GM12878 (cell line): ENCODE results near the gene ANKRD16. TPM values are rescaled to one million over a fixed set of nuclear protein-coding genes. Genes with fewer than 3 reads are reported as not detected.

ENCODE experiments used
- ATAC-seq: fragments of 200-7000 bp; cut with Tn5 transposase; 3 replicates; pipeline ENCODE4 v1.9.1; 2020; ENCODE audit warnings: mild to moderate bottlenecking, moderate library complexity
- BruUV-seq: library from RNA; stranded (reverse); fragments of 400-500 nt; replicated peaks from 2 replicates; lab custom pipeline; 2021; lab: Mats Ljungman, UMichigan
- CTCF ChIA-PET: fragments of 300-600 bp; sonication (Branson Sonifier 250); formaldehyde crosslinking; extraction: SDS; loops from one replicate; lab custom pipeline; 2021; ENCODE audit warnings: inconsistent platforms; lab: Yijun Ruan, JAX
- POLR2A ChIA-PET: fragments of 350-600 bp; formaldehyde crosslinking; extraction: SDS; loops from one replicate; lab custom pipeline; 2021; ENCODE audit warnings: inconsistent platforms; lab: Charles Lee
- RAD21 ChIA-PET: fragments of 300-600 bp; sonication (Branson Sonifier 250); formaldehyde crosslinking; loops from one replicate; lab custom pipeline; 2023; ENCODE audit warnings: antibody characterized with exemption; ENCODE audit not compliant: unreplicated experiment; lab: Charles Lee
- SMC1A ChIA-PET: fragments of 300-600 bp; sonication (Branson Sonifier 250); formaldehyde crosslinking; loops from one replicate; lab custom pipeline; 2023; ENCODE audit not compliant: unreplicated experiment, uncharacterized antibody; lab: Charles Lee
- DNase-seq: peaks from one replicate; pipeline ENCODE4 v3.0.0-alpha.2; 2011; ENCODE audit warnings: low read depth, low spot score
- FAIRE-seq: peaks from 3 replicates; lab custom pipeline; 2011; peaks lifted over from hg19 to GRCh38; lab: Jason Lieb, UNC
- H2AFZ ChIP-seq: 2 replicates; pipeline ENCODE4 v1.6.0; 2011; ENCODE audit warnings: low read depth, low read length, control low read depth; ENCODE audit not compliant: control insufficient read depth
- H3K27ac ChIP-seq: 2 replicates; pipeline ENCODE4 v1.5.1; 2011; ENCODE audit warnings: control low read depth; ENCODE audit not compliant: control insufficient read depth, insufficient read depth
- H3K27me3 ChIP-seq, 2 experiments: replicated peaks in 1 of 2; 2 replicates each; pipeline versions ENCODE4 v1.6.0 to v1.6.1; 2011; ENCODE audit warnings: low read length in 1 of 2; ENCODE audit not compliant: control insufficient read depth in 2 of 2, insufficient read depth in 2 of 2
- H3K36me3 ChIP-seq, 2 experiments: 2 replicates each; pipeline ENCODE4 v1.5.1; 2011; ENCODE audit warnings: low read length in 1 of 2; ENCODE audit not compliant: control insufficient read depth in 2 of 2, insufficient read depth in 2 of 2
- H3K4me1 ChIP-seq: 2 replicates; pipeline ENCODE4 v1.6.1; 2011; ENCODE audit warnings: mild to moderate bottlenecking, low read length, moderate library complexity, mixed read lengths; ENCODE audit not compliant: control insufficient read depth, insufficient read depth
- H3K4me2 ChIP-seq: 2 replicates; pipeline ENCODE4 v1.6.0; 2011; ENCODE audit warnings: control low read depth; ENCODE audit not compliant: control insufficient read depth, insufficient read depth
- H3K4me3 ChIP-seq: fragments of 200-600 bp; sonication (generic); 2 replicates; pipeline ENCODE4 v1.5.1; 2016
- H3K79me2 ChIP-seq: 2 replicates; pipeline ENCODE4 v1.6.0; 2011; ENCODE audit warnings: low read length; ENCODE audit not compliant: control insufficient read depth, insufficient read depth
- H3K9ac ChIP-seq: 2 replicates; pipeline ENCODE4 v1.8.0; 2011; ENCODE audit warnings: low read length, control low read depth, mixed read lengths; ENCODE audit not compliant: control insufficient read depth, insufficient read depth
- H3K9me3 ChIP-seq: replicated peaks from 3 replicates; pipeline ENCODE4 v1.5.1; 2011; ENCODE audit warnings: mild to moderate bottlenecking, low read length; ENCODE audit not compliant: control insufficient read depth, insufficient read depth
- H4K20me1 ChIP-seq: 2 replicates; pipeline ENCODE4 v1.6.0; 2011; ENCODE audit not compliant: control insufficient read depth, insufficient read depth
- BHLHE40 ChIP-seq, 2 experiments: fragments of 450-650 bp in 1 of 2; IDR thresholded peaks; 2 replicates each; pipeline ENCODE4 v1.6.1; 2011 to 2017; ENCODE audit warnings: low read depth in 2 of 2, borderline replicate concordance in 1 of 2, improper control_type of control experiment in 1 of 2, low read length in 1 of 2, mild to moderate bottlenecking in 1 of 2
- E2F4 ChIP-seq: IDR thresholded peaks from 2 replicates; pipeline ENCODE4 v1.6.1; 2012; ENCODE audit warnings: low read depth, low read length, improper control_type of control experiment
- IRF3 ChIP-seq: fragments of 450-650 bp; IDR thresholded peaks from 2 replicates; pipeline ENCODE4 v1.6.1; 2014; ENCODE audit warnings: mild to moderate bottlenecking
- JUNB ChIP-seq: IDR thresholded peaks from 2 replicates; pipeline ENCODE4 v1.6.1; 2016; ENCODE audit warnings: antibody characterized with exemption, mild to moderate bottlenecking
- NR2C2 ChIP-seq: IDR thresholded peaks from 2 replicates; pipeline ENCODE4 v1.6.1; 2011; ENCODE audit warnings: borderline replicate concordance, low read depth; ENCODE audit not compliant: control insufficient read depth, insufficient read length
- PAX8 ChIP-seq: fragments of 450-650 bp; IDR thresholded peaks from 2 replicates; pipeline ENCODE4 v1.6.1; 2017; ENCODE audit warnings: mild to moderate bottlenecking, moderate library complexity
- POU2F2 ChIP-seq: IDR thresholded peaks from 3 replicates; pipeline ENCODE4 v1.6.1; 2011; ENCODE audit warnings: low read depth, mild to moderate bottlenecking, low read length, borderline replicate concordance
- SMAD1 ChIP-seq: fragments of 450-650 bp; IDR thresholded peaks from 2 replicates; pipeline ENCODE4 v1.6.1; 2018; ENCODE audit warnings: mild to moderate bottlenecking, low read depth; ENCODE audit not compliant: partially characterized antibody
- SMARCA5 ChIP-seq: fragments of 450-650 bp; IDR thresholded peaks from 2 replicates; pipeline ENCODE4 v1.6.1; 2017; ENCODE audit warnings: mild to moderate bottlenecking
- SUPT20H ChIP-seq: IDR thresholded peaks from 2 replicates; pipeline ENCODE4 v1.6.1; 2011; ENCODE audit warnings: low read depth, mild to moderate bottlenecking, low read length, moderate library complexity, borderline replicate concordance; ENCODE audit not compliant: control insufficient read depth
- TCF3 ChIP-seq: IDR thresholded peaks from 2 replicates; pipeline ENCODE4 v1.6.1; 2012; ENCODE audit warnings: low read depth, mild to moderate bottlenecking, low read length, borderline replicate concordance; ENCODE audit not compliant: insufficient read depth
- ZBTB11 ChIP-seq: fragments of 450-650 bp; formaldehyde crosslinking; IDR thresholded peaks from 2 replicates; pipeline ENCODE4 v1.5.0; 2022; ENCODE audit warnings: mild to moderate bottlenecking, missing genetic modification characterization
- WGBS: methylation state at CpG from one replicate; pipeline ENCODE4 v1.1.6; 2016; ENCODE audit warnings: low lambda C conversion rate; ENCODE audit not compliant: insufficient replicate concordance, insufficient coverage; ENCODE audit errors: missing lambda C conversion rate; 5-methylcytosine and 5-hydroxymethylcytosine counted together
- in situ Hi-C: fragments of 300-500 bp; cut with MboI; formaldehyde crosslinking; loops from 9 replicates; pipeline ENCODE4 v1.14.3; 2018; ENCODE audit warnings: mixed read lengths
- intact Hi-C: fragments of 100-400 bp; cut with micrococcal nuclease; formaldehyde crosslinking; loops from one replicate; pipeline ENCODE4 v1.14.2; 2022; ENCODE audit not compliant: unreplicated experiment
- polyA plus RNA-seq, 11 experiments: library from polyadenylated mRNA; depleted of rRNA in 4 of 11; unstranded in 6 of 11; stranded (reverse) in 5 of 11; fragments of >200 nt; fragmentation: Nextera tagmentation in 4 of 11; fragmentation: Illumina TruSeq in 1 of 11; extraction: Ambion mirVana in 4 of 11; extraction: Trizol in 1 of 11; gene quantifications; 1 replicate in 1 of 11; 2 replicates in 10 of 11; pipeline versions ENCODE4 v1.2.1 to v1.2.3, GENCODE V29; 2011 to 2016; ENCODE audit warnings: inconsistent platforms in 2 of 11, missing spikeins in 2 of 11, low read depth in 1 of 11
- total RNA-seq, 4 experiments: library from RNA; depleted of rRNA in 3 of 4; stranded (reverse); fragments of >200 nt in 3 of 4; fragmentation: Illumina TruSeq in 1 of 4; extraction: Trizol in 1 of 4; gene quantifications; 2 replicates each; pipeline versions ENCODE4 v1.2.1 to v1.2.3, GENCODE V29; 2013 to 2021

The ANKRD16 gene
- total and polyA plus RNA-seq, 10 of the 15 experiments (the other 5 are each of a cell fraction or from before 2014, with no cell fraction given): 0.57 to 13.6 (median 4.4) TPM

GRCh38 chr10:5892007-5892406 is 2.3 kb upstream of the ANKRD16 start:
- TF ChIP-seq ZBTB11 (CRISPR knock-in tag) (no peak), NR2C2 (no peak), IRF3 (no peak), SMAD1 (no peak), BHLHE40 (IDR thresholded peaks at IDR 0.05; ENCODE audit: borderline replicate concordance in 1 of 2, low read depth in 2 of 2, low read length in 1 of 2) (no peak), TCF3 (no peak), PAX8 (no peak), SUPT20H (no peak), JUNB (no peak), E2F4 (no peak), SMARCA5 (no peak), POU2F2 (no peak)
- TF ChIP-seq, all 136 proteins: peak for 0
- H3K27me3 ChIP-seq: no peaks in the 10 kb centered on the region
- H3K9ac ChIP-seq: no peak overlapping the region
- H3K9me3 ChIP-seq: no peaks in the 10 kb centered on the region; the same call in 2 of the 3 replicates
- BruUV-seq: no TSS peak
- H2AFZ ChIP-seq: no peak overlapping the region
- intact Hi-C loops: loop anchor here (5.0 kb wide), 2 partner anchors 80 to 85 kb away; partner anchors contain the start of genes GDI2 and IL15RA
- H3K27ac ChIP-seq: no peak overlapping the region
- ChIA-PET SMC1A (interaction anchor here (1.0 to 2.7 kb wide), 3 partner anchors 79 to 116 kb away, joined by 3 to 17 read pairs (median 4); partner anchors contain the start of gene IL15RA), POLR2A (interaction anchor here (3.2 kb wide), 1 partner anchor 84 kb away, joined by 23 read pairs; the partner anchor contains the start of gene IL15RA), CTCF (interaction anchor here (0.7 kb wide), 1 partner anchor 37 kb away, joined by 4 read pairs; no protein-coding TSS in a partner anchor), RAD21 (no interaction called here)
- H3K79me2 ChIP-seq: peaks cover 59% of the 10 kb centered on the region
- peaks cover 31% of the 10 kb centered on the region for H3K4me1 ChIP-seq
- no peak for FAIRE-seq
- peaks cover 1 to 14% of the 10 kb centered on the region in 2 experiments; a peak in 3 of 4 replicates for H3K36me3 ChIP-seq
- H3K4me3 ChIP-seq: peak overlapping the region; percentile 5; the same call in 1 of the 2 replicates
- H4K20me1 ChIP-seq: no peaks in the 10 kb centered on the region; the same call in 1 of the 2 replicates
- peak overlapping the region; percentile 65 for H3K4me2 ChIP-seq
- 91% methylated on average over 8 of the region's 8 CpGs for WGBS
- in situ Hi-C loops: no loop called here
- DNase-seq: no peak
- no peak for ATAC-seq
